HG03378 (cell line): ENCODE data around the gene SIM2.

Source experiments
- ATAC-seq: cut with Tn5 transposase; IDR thresholded peaks from one replicate; pipeline ENCODE4 v1.9.1; 2021; ENCODE audit warnings: mild to moderate bottlenecking, moderate library complexity; ENCODE audit not compliant: unreplicated experiment

The SIM2 gene

DNA sequence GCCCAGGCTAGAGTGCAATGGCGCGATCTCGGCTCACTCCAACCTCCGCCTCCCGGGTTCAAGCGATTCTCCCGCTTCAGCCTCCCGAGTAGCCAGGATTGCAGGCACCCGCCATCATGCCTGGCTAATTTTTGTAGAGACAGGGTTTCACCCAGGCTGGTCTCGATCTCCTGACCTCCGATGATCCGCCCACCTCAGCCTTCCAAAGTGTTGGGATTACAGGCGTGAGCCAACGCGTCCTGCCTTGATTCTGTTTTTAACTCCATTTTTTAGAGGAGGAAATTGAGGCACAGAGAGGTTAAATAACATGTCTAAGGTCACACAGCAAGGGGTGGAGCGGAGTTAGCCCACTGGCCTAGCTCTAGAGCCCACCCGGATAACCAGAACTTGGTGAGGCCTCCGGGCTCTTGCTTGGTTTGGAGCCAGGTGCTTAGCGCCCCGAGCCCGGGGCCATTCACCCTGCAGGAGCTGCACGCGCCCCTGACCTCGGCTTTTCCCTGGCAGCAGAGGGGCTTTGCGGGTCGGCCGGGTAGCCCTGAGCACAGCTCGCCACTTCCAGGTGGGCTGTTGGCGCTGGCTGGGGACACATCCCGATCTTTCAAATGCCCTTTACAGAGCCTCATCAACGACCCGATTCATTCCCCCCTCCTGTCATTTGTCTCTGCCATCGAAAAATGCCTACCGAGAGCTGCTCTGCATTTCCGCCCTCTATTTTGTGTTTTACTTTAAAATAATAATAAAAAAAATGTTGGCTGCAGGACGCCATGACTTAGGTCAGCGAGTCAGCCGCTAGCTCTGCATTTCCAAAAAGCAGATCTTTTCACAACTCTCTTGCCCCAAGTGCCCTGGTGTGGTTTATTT, 11.2 kb downstream of the SIM2 start:
- no peak for ATAC-seq

GRCh38 chr21:36710729-36711048, 11.8 kb downstream of the SIM2 start:
- ATAC-seq: no peak

GRCh38 chr21:36713746-36714145, 14.8 kb downstream of the SIM2 start:
- ATAC-seq: no peak

- ATAC-seq: no peak
Measured at GRCh38 chr21:36716387-36716786, 17.5 kb downstream of the SIM2 start.

- no peak for ATAC-seq
Measured at GRCh38 chr21:36716836-36717235, 17.9 kb downstream of the SIM2 start.

- no peak for ATAC-seq
Measured at GRCh38 chr21:36717976-36718375, 19.1 kb downstream of the SIM2 start.

- ATAC-seq: no peak
Measured at GRCh38 chr21:36718951-36719501, 20.1 kb downstream of the SIM2 start.

GRCh38 chr21:36719614-36720013, 20.7 kb downstream of the SIM2 start:
- ATAC-seq: no peak

DNA sequence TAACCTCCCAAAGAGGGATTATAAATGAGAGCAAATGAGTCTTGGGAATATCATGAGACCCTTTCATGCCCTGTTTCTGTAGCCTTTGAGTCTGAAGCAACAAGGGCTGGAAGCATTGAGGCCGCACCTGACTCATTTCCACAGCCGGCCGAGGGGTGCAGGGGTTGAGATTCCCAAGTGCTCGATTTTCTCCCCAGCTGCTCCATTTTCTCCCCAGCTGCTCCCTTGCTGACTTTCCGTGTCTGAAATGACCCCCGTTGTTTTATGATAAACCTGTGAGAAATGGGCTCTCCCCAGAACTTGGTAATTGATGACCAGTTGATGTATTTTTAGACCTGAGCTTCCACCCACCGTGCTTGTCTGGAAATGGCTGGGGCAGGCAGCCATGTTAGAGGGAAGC, 22.9 kb downstream of the SIM2 start:
- ATAC-seq: no peak

DNA sequence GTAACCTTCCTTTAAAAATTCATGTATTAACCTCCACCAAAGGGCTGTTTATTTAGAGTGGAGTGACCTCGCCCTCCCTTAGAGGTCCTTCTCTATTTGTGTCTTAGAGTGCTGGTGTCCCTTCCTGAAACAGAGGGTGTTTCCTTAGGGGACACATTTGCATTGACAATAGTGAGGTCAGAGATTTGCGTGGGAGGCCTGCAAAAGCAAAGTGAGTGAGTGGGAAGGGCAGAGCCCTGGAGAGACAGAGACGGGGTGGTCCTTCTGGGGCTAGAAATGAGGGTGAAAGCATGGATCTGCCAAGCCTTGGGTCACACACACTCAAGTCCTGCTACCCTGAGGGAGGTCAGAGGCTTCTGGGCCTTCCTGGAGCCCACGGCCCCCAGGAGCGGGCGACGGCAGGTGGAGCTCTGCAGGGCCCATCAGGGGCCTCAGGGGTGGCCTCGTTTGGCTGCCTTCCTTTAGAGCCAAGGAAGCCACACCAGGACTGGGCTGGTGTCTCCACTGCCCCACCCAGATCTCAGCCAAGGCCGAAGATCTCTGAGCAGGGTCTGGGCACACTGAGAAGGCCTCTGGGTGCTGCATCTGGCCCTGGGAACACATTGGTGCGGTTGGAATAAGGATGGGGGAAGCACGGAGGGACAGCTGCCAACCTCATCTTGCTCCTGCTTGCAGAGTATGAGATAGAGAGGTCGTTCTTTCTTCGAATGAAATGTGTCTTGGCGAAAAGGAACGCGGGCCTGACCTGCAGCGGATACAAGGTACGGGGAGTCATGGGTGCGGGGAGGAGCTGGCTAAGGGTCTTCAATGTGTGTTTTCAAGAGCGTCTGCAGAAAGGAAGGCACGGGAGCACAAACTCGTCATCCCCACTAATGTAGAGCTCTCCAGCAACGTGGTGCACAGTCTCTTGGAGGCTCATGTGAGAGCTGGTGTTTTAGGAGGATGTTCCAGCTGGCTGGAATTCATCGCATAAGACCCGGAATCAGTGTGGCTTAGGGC, 23.8 kb downstream of the SIM2 start:
- no peak for ATAC-seq

DNA sequence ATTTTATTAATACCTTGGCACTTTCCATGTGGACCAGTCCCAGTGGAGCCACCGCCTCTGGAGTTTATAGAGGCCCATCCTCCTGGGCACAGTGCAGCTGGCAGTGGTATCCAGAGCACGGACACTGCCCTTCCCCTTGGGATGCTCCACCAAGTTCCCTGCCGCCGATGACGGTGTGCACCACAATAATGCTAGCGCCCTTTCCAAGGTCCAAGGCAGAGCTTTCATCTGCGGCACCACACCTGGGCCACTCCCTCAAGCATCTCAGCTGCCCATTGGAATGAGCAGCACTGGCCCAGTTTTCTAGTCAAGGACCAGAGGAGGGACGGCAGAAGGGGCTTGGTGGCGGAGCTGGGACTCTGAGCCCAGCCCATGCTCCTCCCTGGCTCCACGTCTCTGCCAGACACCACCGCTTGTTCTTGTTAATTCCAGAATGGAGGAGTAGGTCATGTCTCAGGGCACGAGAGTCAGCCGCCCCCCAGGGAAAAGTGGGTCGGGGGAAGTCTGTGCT, 24.5 kb downstream of the SIM2 start:
- no peak for ATAC-seq

GRCh38 chr21:36724660-36725059, 25.7 kb downstream of the SIM2 start:
- no peak for ATAC-seq

- ATAC-seq: no peak
Measured at GRCh38 chr21:36725793-36726386, 27.0 kb downstream of the SIM2 start.

DNA sequence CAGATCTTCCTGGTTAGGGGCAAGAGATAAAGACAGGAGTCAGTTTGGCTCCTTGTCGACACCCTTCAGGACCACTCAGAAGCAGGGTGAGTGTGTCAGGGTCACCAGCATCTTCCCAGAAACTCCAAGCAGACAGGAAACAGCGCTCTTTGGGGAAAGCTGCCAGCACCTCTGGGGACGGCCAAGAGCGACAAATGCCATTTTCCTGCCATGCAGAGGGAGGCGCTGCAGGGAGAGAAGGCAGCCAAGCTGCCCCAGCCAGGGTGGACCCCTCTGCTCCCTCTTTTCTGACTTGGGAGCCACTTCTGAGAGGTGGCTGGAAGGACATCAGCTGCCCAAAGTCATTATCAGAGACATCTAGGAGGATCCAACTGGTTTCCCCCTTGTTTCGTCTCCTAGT, 29.0 kb downstream of the SIM2 start:
- ATAC-seq: no peak

GRCh38 chr21:36728371-36729111, 29.6 kb downstream of the SIM2 start:
- no peak for ATAC-seq

GRCh38 chr21:36729310-36729970, 30.5 kb downstream of the SIM2 start:
- ATAC-seq: no peak

- no peak for ATAC-seq
Measured at GRCh38 chr21:36730291-36731281, 31.7 kb downstream of the SIM2 start.

- no peak for ATAC-seq
Measured at GRCh38 chr21:36732217-36732616, 33.3 kb downstream of the SIM2 start.

DNA sequence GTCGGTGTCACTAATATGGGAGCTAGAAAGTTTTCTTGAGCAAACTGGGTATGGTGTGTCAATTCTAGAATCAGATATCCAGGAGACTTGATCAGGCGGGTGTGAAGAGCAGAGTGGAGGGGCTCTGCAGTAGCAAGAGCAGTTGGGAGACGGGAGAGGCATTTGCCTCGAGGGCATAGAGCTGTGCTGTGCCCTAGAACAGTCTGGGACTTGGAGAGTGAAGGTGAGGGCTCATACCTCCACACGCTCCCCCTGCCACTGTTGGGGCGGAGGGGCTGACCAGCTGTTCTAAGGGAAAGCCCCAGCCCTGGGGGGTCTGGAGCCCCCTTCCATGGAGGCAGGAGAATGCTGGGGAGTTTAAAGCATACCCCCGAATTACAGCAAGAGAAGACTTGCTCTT, 33.8 kb downstream of the SIM2 start:
- ATAC-seq: no peak
